Left colon (tissue), 2 donors: ENCODE data around the gene TTC3. TPM values are rescaled to one million over a fixed set of nuclear protein-coding genes. Genes with fewer than 3 reads are reported as not detected.

Source experiments
- total RNA-seq, 2 donors: library from RNA; stranded (reverse); fragmentation: NEBNext Ultra II Directional; extraction: Animal tissue kit (Norgen Biotek cat#: 25700); gene quantifications; one replicate each; pipeline ENCODE4 v1.2.1, GENCODE V29; 2021
- donor health status: DM: no; HTN: no; CAD: no.
- donor health status: DM: yes; HTN: yes; CAD: no.

The TTC3 gene
- total RNA-seq, 2 donors from 2014 or later: 99.8 to 106 TPM

Other genes starting within 250 kb of the TTC3 start
- gene HLCS, start 106.6 kb upstream of the TTC3 start, total RNA-seq: 10 to 100 TPM; 14.1 to 18.8 TPM
- under 1 TPM in 1 of 2 donors, not detected in 1; 0.11 TPM for gene RIPPLY3, start 66.6 kb upstream of the TTC3 start, total RNA-seq
- gene PIGP, start 183 bp upstream of the TTC3 start, total RNA-seq: 10 to 100 TPM; 18.3 to 25.1 TPM
- gene VPS26C, start 194.1 kb downstream of the TTC3 start, total RNA-seq: 10 to 100 TPM; 67.8 to 69.6 TPM